Ishikawa (cell line): Measurements from ENCODE around the gene TBC1D1.

Source experiments
- CEBPB ChIP-seq: IDR thresholded peaks from 2 replicates; pipeline ENCODE4 v1.6.1; 2012
- CREB1 ChIP-seq: IDR thresholded peaks from 2 replicates; pipeline ENCODE4 v1.6.1; 2012; ENCODE audit warnings: low read depth
- EGR1 ChIP-seq: IDR thresholded peaks from 2 replicates; pipeline ENCODE4 v1.6.1; 2012
- EP300 ChIP-seq: IDR thresholded peaks from 2 replicates; pipeline ENCODE4 v1.6.1; 2012; ENCODE audit warnings: borderline replicate concordance
- FOXM1 ChIP-seq: IDR thresholded peaks from 2 replicates; pipeline ENCODE4 v1.6.1; 2012; ENCODE audit warnings: low read depth, borderline replicate concordance
- NFIC ChIP-seq: IDR thresholded peaks from 2 replicates; pipeline ENCODE4 v1.6.1; 2012
- RAD21 ChIP-seq: IDR thresholded peaks from 2 replicates; pipeline ENCODE4 v1.6.1; 2012; ENCODE audit warnings: low read depth
- TAF1 ChIP-seq: IDR thresholded peaks from 2 replicates; pipeline ENCODE4 v1.6.1; 2012; ENCODE audit warnings: low read depth, mild to moderate bottlenecking
- TCF12 ChIP-seq: IDR thresholded peaks from 2 replicates; pipeline ENCODE4 v1.6.1; 2012; ENCODE audit warnings: low read depth
- TEAD4 ChIP-seq: IDR thresholded peaks from 2 replicates; pipeline ENCODE4 v1.6.1; 2012
- USF1 ChIP-seq: IDR thresholded peaks from 2 replicates; pipeline ENCODE4 v1.6.1; 2012
- YY1 ChIP-seq: IDR thresholded peaks from 2 replicates; pipeline ENCODE4 v1.6.1; 2012; ENCODE audit warnings: low read depth
- ZBTB7A ChIP-seq: IDR thresholded peaks from 2 replicates; pipeline ENCODE4 v1.6.1; 2012; ENCODE audit warnings: low read depth
- TF ChIP-seq, protein P1 (sequence below): IDR thresholded peaks from 2 replicates; pipeline ENCODE4 v1.6.1; 2012; ENCODE audit warnings: low read depth, mild to moderate bottlenecking
- TF ChIP-seq, protein P2 (sequence below): IDR thresholded peaks from 2 replicates; pipeline ENCODE4 v1.6.1; 2012

TBC1D1 gene

GRCh38 chr4:37864786-37865185 is 26.1 kb upstream of the TBC1D1 start:
- no peak for TF ChIP-seq TCF12
- no peak for TF ChIP-seq EGR1
- no peak for TF ChIP-seq ZBTB7A
- no peak for TF ChIP-seq EP300
- TF ChIP-seq NFIC = no peak

GRCh38 chr4:37865450-37865849 is 25.4 kb upstream of the TBC1D1 start:
- no peak for TF ChIP-seq NFIC
- TF ChIP-seq CREB1 = no peak
- TF ChIP-seq, protein P1, sequence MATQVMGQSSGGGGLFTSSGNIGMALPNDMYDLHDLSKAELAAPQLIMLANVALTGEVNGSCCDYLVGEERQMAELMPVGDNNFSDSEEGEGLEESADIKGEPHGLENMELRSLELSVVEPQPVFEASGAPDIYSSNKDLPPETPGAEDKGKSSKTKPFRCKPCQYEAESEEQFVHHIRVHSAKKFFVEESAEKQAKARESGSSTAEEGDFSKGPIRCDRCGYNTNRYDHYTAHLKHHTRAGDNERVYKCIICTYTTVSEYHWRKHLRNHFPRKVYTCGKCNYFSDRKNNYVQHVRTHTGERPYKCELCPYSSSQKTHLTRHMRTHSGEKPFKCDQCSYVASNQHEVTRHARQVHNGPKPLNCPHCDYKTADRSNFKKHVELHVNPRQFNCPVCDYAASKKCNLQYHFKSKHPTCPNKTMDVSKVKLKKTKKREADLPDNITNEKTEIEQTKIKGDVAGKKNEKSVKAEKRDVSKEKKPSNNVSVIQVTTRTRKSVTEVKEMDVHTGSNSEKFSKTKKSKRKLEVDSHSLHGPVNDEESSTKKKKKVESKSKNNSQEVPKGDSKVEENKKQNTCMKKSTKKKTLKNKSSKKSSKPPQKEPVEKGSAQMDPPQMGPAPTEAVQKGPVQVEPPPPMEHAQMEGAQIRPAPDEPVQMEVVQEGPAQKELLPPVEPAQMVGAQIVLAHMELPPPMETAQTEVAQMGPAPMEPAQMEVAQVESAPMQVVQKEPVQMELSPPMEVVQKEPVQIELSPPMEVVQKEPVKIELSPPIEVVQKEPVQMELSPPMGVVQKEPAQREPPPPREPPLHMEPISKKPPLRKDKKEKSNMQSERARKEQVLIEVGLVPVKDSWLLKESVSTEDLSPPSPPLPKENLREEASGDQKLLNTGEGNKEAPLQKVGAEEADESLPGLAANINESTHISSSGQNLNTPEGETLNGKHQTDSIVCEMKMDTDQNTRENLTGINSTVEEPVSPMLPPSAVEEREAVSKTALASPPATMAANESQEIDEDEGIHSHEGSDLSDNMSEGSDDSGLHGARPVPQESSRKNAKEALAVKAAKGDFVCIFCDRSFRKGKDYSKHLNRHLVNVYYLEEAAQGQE = no peak
- TF ChIP-seq USF1 = no peak
- TF ChIP-seq EGR1 = no peak
- TF ChIP-seq ZBTB7A = no peak
- TF ChIP-seq CEBPB = no peak
- no peak for TF ChIP-seq RAD21
- TF ChIP-seq EP300 = no peak
- TF ChIP-seq, protein P2, sequence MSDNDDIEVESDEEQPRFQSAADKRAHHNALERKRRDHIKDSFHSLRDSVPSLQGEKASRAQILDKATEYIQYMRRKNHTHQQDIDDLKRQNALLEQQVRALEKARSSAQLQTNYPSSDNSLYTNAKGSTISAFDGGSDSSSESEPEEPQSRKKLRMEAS = no peak
- TF ChIP-seq TCF12 = no peak

GRCh38 chr4:37867102-37867501 is 23.8 kb upstream of the TBC1D1 start:
- no peak for TF ChIP-seq YY1
- TF ChIP-seq NFIC = no peak
- TF ChIP-seq RAD21 = no peak
- TF ChIP-seq USF1 = no peak
- TF ChIP-seq ZBTB7A = no peak
- TF ChIP-seq TAF1 = no peak
- no peak for TF ChIP-seq CREB1
- no peak for TF ChIP-seq FOXM1
- TF ChIP-seq TEAD4 = no peak

GRCh38 chr4:37868238-37868637 is 22.6 kb upstream of the TBC1D1 start:
- no peak for TF ChIP-seq EGR1
- no peak for TF ChIP-seq EP300
- TF ChIP-seq TAF1 = no peak
- TF ChIP-seq YY1 = no peak
- TF ChIP-seq TEAD4 = no peak
- TF ChIP-seq CEBPB = no peak
- no peak for TF ChIP-seq NFIC
- TF ChIP-seq, protein P2 = no peak
- TF ChIP-seq USF1 = no peak
- no peak for TF ChIP-seq ZBTB7A
- no peak for TF ChIP-seq RAD21
- TF ChIP-seq CREB1 = no peak
- TF ChIP-seq FOXM1 = no peak
- TF ChIP-seq, protein P1 = no peak
- no peak for TF ChIP-seq TCF12

- TF ChIP-seq ZBTB7A (no peak), USF1 (no peak), EGR1 (no peak), EP300 (no peak), YY1 (no peak), CREB1 (no peak), RAD21 (no peak), FOXM1 (no peak), TAF1 (no peak), CEBPB (no peak), TEAD4 (no peak), TCF12 (no peak), NFIC (no peak)
- TF ChIP-seq, protein P1 = no peak
- TF ChIP-seq, protein P2 = no peak
Observed at GRCh38 chr4:37872310-37872988, 18.4 kb upstream of the TBC1D1 start.
